GM12873 (cell line): ENCODE results near the gene PBX3.

Experiments used
- TF ChIP-seq, protein P1 (sequence below): IDR thresholded peaks from 2 replicates; pipeline ENCODE4 v1.5.1; 2012; ENCODE audit warnings: low read depth, mild to moderate bottlenecking, moderate library complexity, low read length, control low read depth; ENCODE audit not compliant: insufficient read depth; ENCODE audit errors: missing control alignments

The PBX3 gene

DNA sequence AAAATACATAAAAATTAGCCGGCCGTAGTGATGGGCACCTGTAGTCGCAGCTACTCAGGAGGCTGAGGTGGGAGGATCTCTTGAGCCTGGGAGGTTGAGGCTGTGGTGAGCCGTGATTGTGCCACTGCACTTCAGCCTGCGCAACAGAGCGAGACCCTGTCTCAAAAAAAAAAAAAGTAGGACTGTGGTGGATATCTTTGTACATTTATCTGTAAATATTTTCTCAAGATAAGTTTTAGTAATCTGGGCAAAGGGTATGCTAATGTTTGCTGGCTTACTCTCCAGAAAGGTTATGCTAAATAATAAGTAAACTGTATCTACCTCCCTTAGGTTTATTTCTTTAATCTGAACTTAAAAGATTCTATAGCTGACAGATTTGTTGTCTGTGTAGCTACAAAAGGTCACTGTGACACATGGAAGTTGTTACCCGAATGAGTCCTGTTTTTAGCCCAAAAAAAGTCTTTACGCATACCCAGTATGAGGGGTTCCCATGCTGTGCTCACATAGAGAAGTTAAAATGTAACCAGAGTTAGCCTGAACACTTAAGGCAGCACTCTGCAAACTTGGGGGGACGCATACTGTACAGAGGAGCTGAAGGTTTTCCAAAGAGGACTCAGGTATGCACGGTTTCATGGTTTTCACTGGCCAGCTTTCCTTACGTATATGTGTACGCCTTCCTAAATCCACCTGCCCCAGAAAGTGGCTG lies 206.3 kb downstream of the PBX3 start:
- TF ChIP-seq, protein P1, sequence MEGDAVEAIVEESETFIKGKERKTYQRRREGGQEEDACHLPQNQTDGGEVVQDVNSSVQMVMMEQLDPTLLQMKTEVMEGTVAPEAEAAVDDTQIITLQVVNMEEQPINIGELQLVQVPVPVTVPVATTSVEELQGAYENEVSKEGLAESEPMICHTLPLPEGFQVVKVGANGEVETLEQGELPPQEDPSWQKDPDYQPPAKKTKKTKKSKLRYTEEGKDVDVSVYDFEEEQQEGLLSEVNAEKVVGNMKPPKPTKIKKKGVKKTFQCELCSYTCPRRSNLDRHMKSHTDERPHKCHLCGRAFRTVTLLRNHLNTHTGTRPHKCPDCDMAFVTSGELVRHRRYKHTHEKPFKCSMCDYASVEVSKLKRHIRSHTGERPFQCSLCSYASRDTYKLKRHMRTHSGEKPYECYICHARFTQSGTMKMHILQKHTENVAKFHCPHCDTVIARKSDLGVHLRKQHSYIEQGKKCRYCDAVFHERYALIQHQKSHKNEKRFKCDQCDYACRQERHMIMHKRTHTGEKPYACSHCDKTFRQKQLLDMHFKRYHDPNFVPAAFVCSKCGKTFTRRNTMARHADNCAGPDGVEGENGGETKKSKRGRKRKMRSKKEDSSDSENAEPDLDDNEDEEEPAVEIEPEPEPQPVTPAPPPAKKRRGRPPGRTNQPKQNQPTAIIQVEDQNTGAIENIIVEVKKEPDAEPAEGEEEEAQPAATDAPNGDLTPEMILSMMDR, result no peak

DNA sequence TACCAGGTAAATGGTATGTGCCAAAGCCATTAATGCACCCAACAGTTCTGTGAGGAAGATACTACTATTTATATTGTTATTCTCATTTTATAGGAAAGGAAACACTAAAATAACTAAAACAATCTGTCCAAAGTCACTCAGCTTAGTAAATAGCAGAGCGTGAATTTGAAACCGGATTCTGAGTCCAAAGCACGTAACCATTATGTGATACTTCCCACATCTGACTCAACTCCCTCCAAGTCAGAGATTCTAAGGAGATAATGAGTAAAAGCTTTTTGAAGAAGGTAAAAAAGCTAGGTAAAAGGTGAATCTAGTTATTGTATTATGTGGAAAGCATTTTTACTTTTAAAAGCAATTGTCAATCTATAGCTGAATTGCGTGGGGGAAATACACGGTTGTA lies 208.9 kb downstream of the PBX3 start:
- TF ChIP-seq, protein P1, result no peak

DNA sequence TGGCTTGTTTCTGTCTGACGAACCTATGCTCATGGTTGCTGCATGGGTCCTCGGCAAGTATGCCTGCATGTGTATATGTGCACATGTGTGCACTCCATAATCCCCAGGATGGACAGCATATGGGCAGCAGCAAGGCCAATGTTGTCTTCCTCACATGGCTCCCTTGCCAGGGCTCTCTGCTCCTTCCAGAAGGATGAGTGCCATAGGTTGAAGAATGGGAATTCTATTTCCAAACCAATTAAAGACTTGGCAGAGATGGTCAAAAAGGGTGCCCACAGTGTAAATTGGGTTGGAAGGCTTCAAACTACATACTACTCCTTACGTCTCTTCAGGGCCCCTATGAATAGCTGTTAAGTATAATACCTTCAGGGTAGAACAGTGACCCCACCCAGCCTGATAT lies 212.1 kb downstream of the PBX3 start:
- TF ChIP-seq, protein P1, result no peak

DNA sequence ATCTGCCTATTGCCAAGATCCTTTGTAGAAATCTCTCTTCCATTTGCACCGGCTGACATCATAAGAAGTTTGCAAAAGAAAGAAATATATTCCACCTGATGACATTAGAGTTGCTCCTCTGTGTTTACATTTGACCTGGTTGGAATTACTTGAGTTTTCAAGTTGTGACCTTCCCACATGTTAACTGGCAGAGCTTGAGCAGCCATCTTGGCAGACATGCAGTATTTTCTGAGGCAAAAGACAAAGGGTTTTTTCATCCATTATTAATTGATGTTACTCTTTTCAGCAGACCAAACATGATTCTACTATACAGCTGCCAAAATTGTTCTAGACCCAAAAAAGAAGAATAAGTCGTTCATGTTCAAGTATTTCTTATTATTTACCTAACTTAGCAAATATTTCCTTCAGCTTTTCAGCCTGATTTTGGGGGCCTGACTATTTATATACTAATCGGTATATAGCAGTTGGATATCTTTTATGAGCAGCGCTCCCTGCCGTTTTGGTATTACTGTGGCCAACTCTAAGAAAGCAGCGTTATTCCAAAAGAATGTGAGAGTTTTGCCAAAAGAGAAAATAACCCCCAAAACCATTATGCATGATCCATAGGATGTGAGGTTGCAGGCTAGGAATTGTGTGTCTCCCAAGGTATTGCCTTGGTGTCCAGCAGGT lies 212.9 kb downstream of the PBX3 start:
- TF ChIP-seq, protein P1, result no peak

DNA sequence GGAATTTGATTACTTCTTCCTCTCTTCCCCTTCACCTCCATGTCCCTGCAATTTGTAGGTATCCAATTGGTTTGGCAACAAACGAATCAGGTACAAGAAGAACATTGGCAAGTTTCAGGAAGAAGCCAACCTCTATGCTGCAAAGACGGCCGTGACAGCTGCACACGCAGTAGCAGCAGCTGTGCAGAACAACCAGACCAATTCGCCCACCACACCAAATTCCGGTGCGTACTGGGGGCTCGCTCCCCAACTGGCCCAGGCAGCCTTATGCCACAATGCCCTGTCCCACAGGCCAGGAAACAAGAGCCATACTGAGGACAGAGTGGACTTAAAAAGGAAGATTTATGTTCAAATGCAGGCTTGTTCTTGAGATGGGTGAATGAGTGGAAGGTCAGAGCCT lies 213.5 kb downstream of the PBX3 start:
- TF ChIP-seq, protein P1, result no peak

DNA sequence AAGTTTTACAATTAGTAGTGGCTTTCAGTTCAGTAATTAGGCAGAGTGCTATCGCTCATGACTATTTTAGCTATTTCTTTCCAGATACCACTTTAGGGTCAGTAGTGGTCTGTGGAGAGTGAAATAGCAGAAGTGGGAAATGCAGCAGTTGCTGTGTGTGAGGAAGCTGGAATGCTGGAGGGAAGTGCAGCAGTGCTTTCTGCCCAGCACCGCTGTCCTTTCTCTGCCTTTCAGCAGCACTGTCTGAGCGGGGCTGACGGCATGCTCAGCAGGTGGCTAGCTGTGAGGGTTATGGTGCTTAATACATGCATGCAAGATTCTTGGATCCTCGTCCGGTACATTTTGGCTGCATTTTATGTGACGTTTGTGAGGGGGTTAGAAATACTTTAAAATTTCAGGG lies 213.9 kb downstream of the PBX3 start:
- TF ChIP-seq, protein P1, result no peak

DNA sequence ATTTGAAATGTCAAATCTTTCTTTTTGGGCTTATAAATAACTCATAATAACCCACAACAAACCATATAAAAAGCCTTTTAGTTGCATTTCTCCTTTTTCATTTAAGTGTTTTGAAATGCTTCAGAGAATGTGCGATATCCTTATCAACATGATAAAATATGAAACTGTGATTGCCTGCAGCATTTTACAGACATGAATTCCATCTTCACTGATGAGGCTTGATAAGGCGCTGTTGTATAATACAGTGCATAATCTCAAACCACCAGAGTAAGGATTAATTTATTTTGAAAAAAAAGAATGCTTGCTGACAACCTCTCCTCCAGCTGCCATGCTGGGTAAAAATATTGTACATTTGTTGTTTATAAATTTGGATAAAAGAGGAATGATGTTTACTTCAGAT lies 216.8 kb downstream of the PBX3 start:
- TF ChIP-seq, protein P1, result no peak
